Measurements from ENCODE around the gene RBFOX2. TPM values are rescaled to one million over a fixed set of nuclear protein-coding genes. Genes with fewer than 3 reads are reported as not detected.

RBFOX2 gene
- total and polyA plus RNA-seq, 4 donors, result 14.2 to 53.6 (median 25.6) TPM

DNA sequence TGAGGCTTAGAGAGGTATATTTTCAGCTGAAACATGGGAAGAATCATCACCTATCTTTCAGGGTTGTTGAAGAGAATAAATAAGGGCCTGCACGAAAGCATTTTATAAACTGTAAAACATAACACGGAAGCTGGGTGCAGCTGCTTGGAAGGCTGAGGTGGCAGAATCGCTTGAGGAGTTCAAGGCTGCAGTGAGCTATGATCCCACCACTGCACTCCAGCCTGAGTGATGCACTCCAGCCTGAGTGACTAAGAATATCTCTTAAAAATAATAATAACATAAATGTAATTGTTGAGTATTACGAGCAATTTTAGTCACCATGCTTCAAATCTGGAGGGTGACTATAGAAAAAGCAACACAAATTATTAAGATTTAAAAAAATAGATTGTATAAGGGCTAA is 16.3 kb downstream of the RBFOX2 start (continued):
- TF ChIP-seq RAD21 (IDR thresholded peaks at IDR 0.05), result no peak
- TF ChIP-seq FOXA1 (IDR thresholded peaks at IDR 0.05), result no peak
- no peak for TF ChIP-seq SP1 (IDR thresholded peaks at IDR 0.05)
- TF ChIP-seq HNF4G (IDR thresholded peaks at IDR 0.05), result no peak
- TF ChIP-seq FOXA2 (IDR thresholded peaks at IDR 0.05), result no peak
- TF ChIP-seq JUND (IDR thresholded peaks at IDR 0.05), result no peak
- TF ChIP-seq HNF4A (conservative IDR thresholded peaks at IDR 0.05), result no peak
- TF ChIP-seq EGR1 (IDR thresholded peaks at IDR 0.05; ENCODE audit: low read depth in 2 of 2), result no peak

DNA sequence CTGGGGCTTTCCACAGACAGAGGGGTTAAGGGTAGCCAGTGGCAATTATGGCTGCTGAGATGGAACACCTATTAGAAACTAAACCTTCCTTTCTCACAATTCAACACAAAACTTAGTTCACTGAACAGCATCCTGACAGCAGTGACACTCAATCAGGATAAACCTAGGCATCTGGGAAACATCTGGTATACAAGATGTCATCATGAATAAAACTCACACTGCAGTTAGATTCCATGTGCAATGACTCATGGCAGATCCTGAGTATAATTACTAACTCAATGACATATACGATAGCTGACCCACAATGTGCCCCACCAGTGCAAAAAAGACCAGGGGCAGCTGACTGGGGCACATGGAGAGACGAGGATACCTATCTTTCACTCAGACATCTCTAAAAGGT is 17.7 kb downstream of the RBFOX2 start:
- no peak overlapping the region for H3K4me3 ChIP-seq (ENCODE audit: low read depth in 1 of 3, low read length in 3 of 3)
- no peaks in the 10 kb centered on the region for H3K9me3 ChIP-seq (ENCODE audit: control insufficient read depth in 4 of 4, low read length in 3 of 4)
- no peak for DNase-seq (ENCODE audit: low spot score)
- TF ChIP-seq RXRA (IDR thresholded peaks at IDR 0.05), result no peak
- no peak for TF ChIP-seq EGR1 (IDR thresholded peaks at IDR 0.05; ENCODE audit: low read depth in 2 of 2)
- TF ChIP-seq YY1 (IDR thresholded peaks at IDR 0.05), result no peak
- H3K27ac ChIP-seq (ENCODE audit: low read depth in 1 of 2, low read length in 2 of 2), result peak overlapping the region; percentile 49 to 62
- H3K36me3 ChIP-seq (ENCODE audit: control insufficient read depth in 4 of 4, insufficient read depth in 3 of 4, low read depth in 1 of 4, low read length in 3 of 4), result no peaks in the 10 kb centered on the region
- no peaks in the 10 kb centered on the region for H3K27me3 ChIP-seq (ENCODE audit: control insufficient read depth in 4 of 4, insufficient read depth in 4 of 4, low read length in 3 of 4)
- H3K4me1 ChIP-seq (ENCODE audit: control insufficient read depth in 4 of 4, insufficient read depth in 4 of 4, low read length in 3 of 4), result peaks cover 5 to 67% (median 52%) of the 10 kb centered on the region in 4 donors
- H3K9ac ChIP-seq (ENCODE audit: low read depth in 1 of 2, low read length in 2 of 2), result no peak overlapping the region
- 92% methylated on average over 2 of the region's 2 CpGs for WGBS

DNA sequence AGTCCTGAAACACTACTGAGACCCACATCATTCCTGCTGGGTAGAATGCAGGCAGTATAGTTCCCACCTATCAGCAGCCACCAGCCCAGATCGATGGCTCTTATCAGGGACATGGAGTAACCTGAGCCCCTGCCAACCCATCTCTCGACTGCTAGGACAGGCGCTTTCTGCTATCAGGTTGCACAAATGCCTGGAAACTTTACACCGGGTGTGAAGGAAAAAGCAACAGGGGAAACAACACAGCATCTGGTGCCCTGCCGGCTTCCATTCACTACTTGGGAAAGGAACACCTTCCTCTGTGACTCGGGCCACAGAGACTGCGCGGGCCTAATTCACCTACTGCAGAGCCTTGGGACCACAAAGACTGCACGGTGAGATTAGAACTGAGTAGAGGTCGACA is 18.5 kb downstream of the RBFOX2 start:
- H3K27me3 ChIP-seq (ENCODE audit: control insufficient read depth in 4 of 4, insufficient read depth in 4 of 4, low read length in 3 of 4), result no peaks in the 10 kb centered on the region
- DNase-seq (ENCODE audit: low spot score), result peak; percentile 54
- H3K4me3 ChIP-seq (ENCODE audit: low read depth in 1 of 3, low read length in 3 of 3), result no peak overlapping the region
- 28% methylated on average over 10 of the region's 10 CpGs for WGBS
- TF ChIP-seq HNF4A (conservative IDR thresholded peaks at IDR 0.05) (peak; percentile 68 to 82), TAF1 (conservative IDR thresholded peaks at IDR 0.05) (no peak), HNF4G (IDR thresholded peaks at IDR 0.05) (no peak), JUND (IDR thresholded peaks at IDR 0.05) (peak in 1 of 2 donors; percentile 49), YY1 (IDR thresholded peaks at IDR 0.05) (peak; percentile 83), EGR1 (IDR thresholded peaks at IDR 0.05; ENCODE audit: low read depth in 2 of 2) (peak in 1 of 2 donors; percentile 89), SP1 (IDR thresholded peaks at IDR 0.05) (peak; percentile 63), RXRA (IDR thresholded peaks at IDR 0.05) (peak; percentile 66 to 88), NR2F2 (IDR thresholded peaks at IDR 0.05) (no peak), GABPA (IDR thresholded peaks at IDR 0.05 in 1 of 2, conservative IDR thresholded peaks at IDR 0.05 in 1 of 2) (no peak), FOXA2 (IDR thresholded peaks at IDR 0.05) (peak; percentile 46), FOXA1 (IDR thresholded peaks at IDR 0.05) (no peak), RAD21 (IDR thresholded peaks at IDR 0.05) (peak; percentile 45 to 64)
- TF ChIP-seq, protein P1, sequence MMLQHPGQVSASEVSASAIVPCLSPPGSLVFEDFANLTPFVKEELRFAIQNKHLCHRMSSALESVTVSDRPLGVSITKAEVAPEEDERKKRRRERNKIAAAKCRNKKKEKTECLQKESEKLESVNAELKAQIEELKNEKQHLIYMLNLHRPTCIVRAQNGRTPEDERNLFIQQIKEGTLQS (IDR thresholded peaks at IDR 0.05), result peak; percentile 27
- TF ChIP-seq, protein P2, sequence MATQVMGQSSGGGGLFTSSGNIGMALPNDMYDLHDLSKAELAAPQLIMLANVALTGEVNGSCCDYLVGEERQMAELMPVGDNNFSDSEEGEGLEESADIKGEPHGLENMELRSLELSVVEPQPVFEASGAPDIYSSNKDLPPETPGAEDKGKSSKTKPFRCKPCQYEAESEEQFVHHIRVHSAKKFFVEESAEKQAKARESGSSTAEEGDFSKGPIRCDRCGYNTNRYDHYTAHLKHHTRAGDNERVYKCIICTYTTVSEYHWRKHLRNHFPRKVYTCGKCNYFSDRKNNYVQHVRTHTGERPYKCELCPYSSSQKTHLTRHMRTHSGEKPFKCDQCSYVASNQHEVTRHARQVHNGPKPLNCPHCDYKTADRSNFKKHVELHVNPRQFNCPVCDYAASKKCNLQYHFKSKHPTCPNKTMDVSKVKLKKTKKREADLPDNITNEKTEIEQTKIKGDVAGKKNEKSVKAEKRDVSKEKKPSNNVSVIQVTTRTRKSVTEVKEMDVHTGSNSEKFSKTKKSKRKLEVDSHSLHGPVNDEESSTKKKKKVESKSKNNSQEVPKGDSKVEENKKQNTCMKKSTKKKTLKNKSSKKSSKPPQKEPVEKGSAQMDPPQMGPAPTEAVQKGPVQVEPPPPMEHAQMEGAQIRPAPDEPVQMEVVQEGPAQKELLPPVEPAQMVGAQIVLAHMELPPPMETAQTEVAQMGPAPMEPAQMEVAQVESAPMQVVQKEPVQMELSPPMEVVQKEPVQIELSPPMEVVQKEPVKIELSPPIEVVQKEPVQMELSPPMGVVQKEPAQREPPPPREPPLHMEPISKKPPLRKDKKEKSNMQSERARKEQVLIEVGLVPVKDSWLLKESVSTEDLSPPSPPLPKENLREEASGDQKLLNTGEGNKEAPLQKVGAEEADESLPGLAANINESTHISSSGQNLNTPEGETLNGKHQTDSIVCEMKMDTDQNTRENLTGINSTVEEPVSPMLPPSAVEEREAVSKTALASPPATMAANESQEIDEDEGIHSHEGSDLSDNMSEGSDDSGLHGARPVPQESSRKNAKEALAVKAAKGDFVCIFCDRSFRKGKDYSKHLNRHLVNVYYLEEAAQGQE (IDR thresholded peaks at IDR 0.05), result no peak
- TF ChIP-seq, protein P3, sequence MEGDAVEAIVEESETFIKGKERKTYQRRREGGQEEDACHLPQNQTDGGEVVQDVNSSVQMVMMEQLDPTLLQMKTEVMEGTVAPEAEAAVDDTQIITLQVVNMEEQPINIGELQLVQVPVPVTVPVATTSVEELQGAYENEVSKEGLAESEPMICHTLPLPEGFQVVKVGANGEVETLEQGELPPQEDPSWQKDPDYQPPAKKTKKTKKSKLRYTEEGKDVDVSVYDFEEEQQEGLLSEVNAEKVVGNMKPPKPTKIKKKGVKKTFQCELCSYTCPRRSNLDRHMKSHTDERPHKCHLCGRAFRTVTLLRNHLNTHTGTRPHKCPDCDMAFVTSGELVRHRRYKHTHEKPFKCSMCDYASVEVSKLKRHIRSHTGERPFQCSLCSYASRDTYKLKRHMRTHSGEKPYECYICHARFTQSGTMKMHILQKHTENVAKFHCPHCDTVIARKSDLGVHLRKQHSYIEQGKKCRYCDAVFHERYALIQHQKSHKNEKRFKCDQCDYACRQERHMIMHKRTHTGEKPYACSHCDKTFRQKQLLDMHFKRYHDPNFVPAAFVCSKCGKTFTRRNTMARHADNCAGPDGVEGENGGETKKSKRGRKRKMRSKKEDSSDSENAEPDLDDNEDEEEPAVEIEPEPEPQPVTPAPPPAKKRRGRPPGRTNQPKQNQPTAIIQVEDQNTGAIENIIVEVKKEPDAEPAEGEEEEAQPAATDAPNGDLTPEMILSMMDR (IDR thresholded peaks at IDR 0.05; ENCODE audit: low read depth, low read length, missing input control), result no peak
- TF ChIP-seq, protein P4, sequence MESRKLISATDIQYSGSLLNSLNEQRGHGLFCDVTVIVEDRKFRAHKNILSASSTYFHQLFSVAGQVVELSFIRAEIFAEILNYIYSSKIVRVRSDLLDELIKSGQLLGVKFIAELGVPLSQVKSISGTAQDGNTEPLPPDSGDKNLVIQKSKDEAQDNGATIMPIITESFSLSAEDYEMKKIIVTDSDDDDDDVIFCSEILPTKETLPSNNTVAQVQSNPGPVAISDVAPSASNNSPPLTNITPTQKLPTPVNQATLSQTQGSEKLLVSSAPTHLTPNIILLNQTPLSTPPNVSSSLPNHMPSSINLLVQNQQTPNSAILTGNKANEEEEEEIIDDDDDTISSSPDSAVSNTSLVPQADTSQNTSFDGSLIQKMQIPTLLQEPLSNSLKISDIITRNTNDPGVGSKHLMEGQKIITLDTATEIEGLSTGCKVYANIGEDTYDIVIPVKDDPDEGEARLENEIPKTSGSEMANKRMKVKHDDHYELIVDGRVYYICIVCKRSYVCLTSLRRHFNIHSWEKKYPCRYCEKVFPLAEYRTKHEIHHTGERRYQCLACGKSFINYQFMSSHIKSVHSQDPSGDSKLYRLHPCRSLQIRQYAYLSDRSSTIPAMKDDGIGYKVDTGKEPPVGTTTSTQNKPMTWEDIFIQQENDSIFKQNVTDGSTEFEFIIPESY (IDR thresholded peaks at IDR 0.05), result peak; percentile 67
- TF ChIP-seq, protein P5, sequence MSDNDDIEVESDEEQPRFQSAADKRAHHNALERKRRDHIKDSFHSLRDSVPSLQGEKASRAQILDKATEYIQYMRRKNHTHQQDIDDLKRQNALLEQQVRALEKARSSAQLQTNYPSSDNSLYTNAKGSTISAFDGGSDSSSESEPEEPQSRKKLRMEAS (IDR thresholded peaks at IDR 0.05), result peak; percentile 91
- H3K36me3 ChIP-seq (ENCODE audit: control insufficient read depth in 4 of 4, insufficient read depth in 3 of 4, low read depth in 1 of 4, low read length in 3 of 4), result no peaks in the 10 kb centered on the region
- H3K9ac ChIP-seq (ENCODE audit: low read depth in 1 of 2, low read length in 2 of 2), result no peak overlapping the region
- H3K9me3 ChIP-seq (ENCODE audit: control insufficient read depth in 4 of 4, low read length in 3 of 4), result no peaks in the 10 kb centered on the region
- H3K4me1 ChIP-seq (ENCODE audit: control insufficient read depth in 4 of 4, insufficient read depth in 4 of 4, low read length in 3 of 4), result peaks cover 5 to 67% (median 44%) of the 10 kb centered on the region in 4 donors
- H3K27ac ChIP-seq (ENCODE audit: low read depth in 1 of 2, low read length in 2 of 2), result peak overlapping the region; percentile 49 to 62
